Measurements from ENCODE around the gene CRYBA4. TPM values are rescaled to one million over a fixed set of nuclear protein-coding genes. Genes with fewer than 3 reads are reported as not detected.

The CRYBA4 gene
- total RNA-seq, 1 experiment from 2014 or later = not detected

DNA sequence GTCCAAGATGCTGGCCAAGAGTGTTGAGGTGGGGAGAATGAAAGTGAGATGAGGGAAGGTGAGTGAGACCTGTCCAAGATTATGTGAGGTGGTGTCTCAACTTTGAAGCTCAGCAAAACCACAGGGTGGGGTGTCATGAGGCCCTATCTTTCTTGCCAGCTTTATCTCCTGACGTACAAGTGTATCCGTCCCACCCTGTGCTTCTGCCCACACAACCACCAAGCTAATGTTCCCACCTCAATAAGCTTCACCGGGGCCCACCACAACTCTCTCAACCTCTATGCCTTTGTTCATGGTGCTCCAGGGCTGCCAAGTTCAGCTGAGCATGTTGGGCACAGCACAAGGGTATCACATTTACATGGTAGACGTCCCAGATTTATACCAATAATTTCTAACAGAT lies 24.7 kb upstream of the CRYBA4 start:
- ChIA-PET POLR2A (ENCODE audit: low non-redundant PET) (no interaction called here), CTCF (interaction anchor here (0.6 kb wide), 1 partner anchor 233 kb away, joined by 5 read pairs; no protein-coding TSS in a partner anchor)
- Histone ChIP-seq H3K27ac (ENCODE audit: low read depth, low read length, poor library complexity, severe bottlenecking) (no peak overlapping the region), H3K4me1 (ENCODE audit: insufficient read depth, low read length, poor library complexity, severe bottlenecking) (no peaks in the 10 kb centered on the region), H3K27me3 (replicated peaks; ENCODE audit: insufficient read depth, low read depth, low read length, poor library complexity) (no peaks in the 10 kb centered on the region), H3K9me3 (ENCODE audit: low read depth, low read length, poor library complexity, severe bottlenecking) (no peaks in the 10 kb centered on the region), H3K4me3 (ENCODE audit: low read depth, low read length, poor library complexity, severe bottlenecking) (no peak overlapping the region), H3K36me3 (ENCODE audit: insufficient read depth, low read length, poor library complexity, severe bottlenecking) (no peaks in the 10 kb centered on the region)
- TF ChIP-seq, protein P1, sequence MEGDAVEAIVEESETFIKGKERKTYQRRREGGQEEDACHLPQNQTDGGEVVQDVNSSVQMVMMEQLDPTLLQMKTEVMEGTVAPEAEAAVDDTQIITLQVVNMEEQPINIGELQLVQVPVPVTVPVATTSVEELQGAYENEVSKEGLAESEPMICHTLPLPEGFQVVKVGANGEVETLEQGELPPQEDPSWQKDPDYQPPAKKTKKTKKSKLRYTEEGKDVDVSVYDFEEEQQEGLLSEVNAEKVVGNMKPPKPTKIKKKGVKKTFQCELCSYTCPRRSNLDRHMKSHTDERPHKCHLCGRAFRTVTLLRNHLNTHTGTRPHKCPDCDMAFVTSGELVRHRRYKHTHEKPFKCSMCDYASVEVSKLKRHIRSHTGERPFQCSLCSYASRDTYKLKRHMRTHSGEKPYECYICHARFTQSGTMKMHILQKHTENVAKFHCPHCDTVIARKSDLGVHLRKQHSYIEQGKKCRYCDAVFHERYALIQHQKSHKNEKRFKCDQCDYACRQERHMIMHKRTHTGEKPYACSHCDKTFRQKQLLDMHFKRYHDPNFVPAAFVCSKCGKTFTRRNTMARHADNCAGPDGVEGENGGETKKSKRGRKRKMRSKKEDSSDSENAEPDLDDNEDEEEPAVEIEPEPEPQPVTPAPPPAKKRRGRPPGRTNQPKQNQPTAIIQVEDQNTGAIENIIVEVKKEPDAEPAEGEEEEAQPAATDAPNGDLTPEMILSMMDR (conservative IDR thresholded peaks at IDR 0.05; ENCODE audit: low read depth, low read length) = no peak
- no peak for TF ChIP-seq EZH2 (IDR thresholded peaks at IDR 0.05; ENCODE audit: borderline replicate concordance, low read depth, low read length, poor library complexity, severe bottlenecking)
- no TSS peak for BruUV-seq (replicated peaks)
- no peak for DNase-seq (ENCODE audit: low spot score)
- intact Hi-C loops (cut with micrococcal nuclease; ENCODE audit: unreplicated experiment) = no loop called here

DNA sequence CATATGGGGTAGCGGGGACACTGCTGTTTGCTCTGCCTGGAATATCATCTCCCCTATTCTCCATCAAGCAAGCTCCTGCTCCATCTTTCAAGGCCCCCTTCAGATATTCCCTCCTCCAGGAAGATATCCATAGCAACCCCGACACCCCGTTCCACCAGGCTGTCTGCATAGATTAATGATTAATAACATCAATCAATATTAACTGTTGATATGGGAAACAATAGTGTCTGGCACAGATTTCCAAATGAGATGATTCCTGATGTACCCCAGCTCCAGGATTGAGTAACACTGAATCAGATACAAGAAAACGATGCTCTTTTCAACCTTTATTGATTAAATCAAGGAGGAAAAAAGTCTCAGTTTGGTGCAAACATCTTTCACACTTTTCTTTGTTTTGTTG lies 24.3 kb upstream of the CRYBA4 start:
- Histone ChIP-seq H3K4me3 (ENCODE audit: low read depth, low read length, poor library complexity, severe bottlenecking) (no peak overlapping the region), H3K9me3 (ENCODE audit: low read depth, low read length, poor library complexity, severe bottlenecking) (no peaks in the 10 kb centered on the region), H3K36me3 (ENCODE audit: insufficient read depth, low read length, poor library complexity, severe bottlenecking) (no peaks in the 10 kb centered on the region), H3K27ac (ENCODE audit: low read depth, low read length, poor library complexity, severe bottlenecking) (no peak overlapping the region), H3K27me3 (replicated peaks; ENCODE audit: insufficient read depth, low read depth, low read length, poor library complexity) (no peaks in the 10 kb centered on the region), H3K4me1 (ENCODE audit: insufficient read depth, low read length, poor library complexity, severe bottlenecking) (no peaks in the 10 kb centered on the region)
- ChIA-PET CTCF (no interaction called here), POLR2A (ENCODE audit: low non-redundant PET) (interaction anchor here (0.6 kb wide), 1 partner anchor 16 kb away, joined by 3 read pairs; no protein-coding TSS in a partner anchor)
- BruUV-seq (replicated peaks) = no TSS peak
- intact Hi-C loops (cut with micrococcal nuclease; ENCODE audit: unreplicated experiment) = no loop called here
- TF ChIP-seq, protein P1 (conservative IDR thresholded peaks at IDR 0.05; ENCODE audit: low read depth, low read length) = no peak
- TF ChIP-seq EZH2 (IDR thresholded peaks at IDR 0.05; ENCODE audit: borderline replicate concordance, low read depth, low read length, poor library complexity, severe bottlenecking) = no peak
- no peak for DNase-seq (ENCODE audit: low spot score)

DNA sequence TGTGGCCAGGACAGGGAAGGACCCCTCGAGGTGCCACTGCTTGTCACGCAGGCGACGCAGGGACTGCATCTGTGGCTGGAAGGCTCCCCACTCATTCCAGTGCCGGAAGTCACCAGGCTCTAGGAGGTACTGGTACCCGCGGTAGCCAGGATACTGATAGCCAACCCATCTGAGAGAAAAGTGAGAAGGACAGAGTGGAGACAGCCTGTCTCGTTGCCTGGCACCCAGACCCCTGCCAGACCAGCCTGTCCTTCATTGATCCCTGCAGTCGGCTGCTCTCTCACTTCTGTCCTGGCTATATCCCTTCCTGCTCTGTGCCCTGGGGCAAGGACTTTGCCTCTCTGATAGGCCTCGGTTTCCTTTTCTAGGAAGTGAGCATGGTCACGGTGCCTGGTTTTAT lies 22.3 kb upstream of the CRYBA4 start:
- CTCF ChIA-PET = no interaction called here
- no peak overlapping the region for H3K4me3 ChIP-seq (ENCODE audit: low read depth, low read length, poor library complexity, severe bottlenecking)
- no peaks in the 10 kb centered on the region for H3K9me3 ChIP-seq (ENCODE audit: low read depth, low read length, poor library complexity, severe bottlenecking)
- H3K27ac ChIP-seq (ENCODE audit: low read depth, low read length, poor library complexity, severe bottlenecking) = no peak overlapping the region
- DNase-seq (ENCODE audit: low spot score) = no peak
- intact Hi-C loops (cut with micrococcal nuclease; ENCODE audit: unreplicated experiment) = no loop called here
- H3K27me3 ChIP-seq (replicated peaks; ENCODE audit: insufficient read depth, low read depth, low read length, poor library complexity) = no peaks in the 10 kb centered on the region
- POLR2A ChIA-PET (ENCODE audit: low non-redundant PET) = no interaction called here
- no peaks in the 10 kb centered on the region for H3K36me3 ChIP-seq (ENCODE audit: insufficient read depth, low read length, poor library complexity, severe bottlenecking)
- no peaks in the 10 kb centered on the region for H3K4me1 ChIP-seq (ENCODE audit: insufficient read depth, low read length, poor library complexity, severe bottlenecking)
- BruUV-seq (replicated peaks) = no TSS peak
- TF ChIP-seq, protein P1 (conservative IDR thresholded peaks at IDR 0.05; ENCODE audit: low read depth, low read length) = no peak
- TF ChIP-seq EZH2 (IDR thresholded peaks at IDR 0.05; ENCODE audit: borderline replicate concordance, low read depth, low read length, poor library complexity, severe bottlenecking) = no peak
